B cell (primary cell): Measurements from ENCODE around the gene SLC24A4. TPM values are rescaled to one million over a fixed set of nuclear protein-coding genes. Genes with fewer than 3 reads are reported as not detected.

Experiments
- ATAC-seq: fragments of 200-7000 bp; cut with Tn5 transposase; one replicate; pipeline ENCODE4 v1.10.0; 2021; ENCODE audit warnings: low read depth, mild to moderate bottlenecking, moderate number of reproducible peaks, moderate library complexity
- CTCF ChIA-PET: fragments of 350-600 bp; sonication (Branson Sonifier 250); formaldehyde crosslinking; loops from one replicate; lab custom pipeline; 2021; ENCODE audit warnings: antibody characterized with exemption, inconsistent platforms; lab: Charles Lee
- POLR2A ChIA-PET: fragments of 350-600 bp; sonication (Branson Sonifier 250); formaldehyde crosslinking; loops from one replicate; lab custom pipeline; 2021; ENCODE audit warnings: antibody characterized with exemption; lab: Charles Lee
- DNase-seq: peaks from one replicate; pipeline ENCODE4 v3.0.0; 2013
- H2AFZ ChIP-seq: 2 replicates; pipeline ENCODE4 v1.6.1; 2012; ENCODE audit warnings: mild to moderate bottlenecking, low read depth, low read length; ENCODE audit not compliant: insufficient read depth, poor library complexity, severe bottlenecking
- H3K27ac ChIP-seq, 2 donors: 1 replicate in 1 of 2; 2 replicates in 1 of 2; pipeline ENCODE4 v1.5.1; 2012 to 2013; ENCODE audit warnings: low read length in 2 of 2, mild to moderate bottlenecking in 2 of 2, moderate library complexity in 1 of 2
- H3K27me3 ChIP-seq, 4 experiments: fragments of 200-600 bp in 1 of 4; sonication (generic) in 1 of 4; replicated peaks in 1 of 4; 1 replicate in 2 of 4; 2 replicates in 2 of 4; pipeline versions ENCODE4 v1.6.1 to v1.7.0; 2013 to 2016; ENCODE audit warnings: low read length in 3 of 4, mild to moderate bottlenecking in 2 of 4, mixed read lengths in 1 of 4, moderate library complexity in 1 of 4; ENCODE audit not compliant: insufficient read depth in 4 of 4, control insufficient read depth in 3 of 4; ENCODE audit errors: control extremely low read depth in 1 of 4
- H3K36me3 ChIP-seq, 2 experiments: replicated peaks in 1 of 2; 1 replicate in 1 of 2; 2 replicates in 1 of 2; pipeline versions ENCODE4 v1.6.1 to v1.7.1; 2013; ENCODE audit warnings: low read length in 1 of 2; ENCODE audit not compliant: insufficient read depth in 2 of 2, control insufficient read depth in 1 of 2; ENCODE audit errors: control extremely low read depth in 1 of 2, extremely low read depth in 1 of 2
- H3K4me1 ChIP-seq, 2 donors: fragments of 200-600 bp in 1 of 2; sonication (generic) in 1 of 2; 1 replicate in 1 of 2; 2 replicates in 1 of 2; pipeline versions ENCODE4 v1.5.1 to v1.6.1; 2013 to 2017; ENCODE audit warnings: low read length in 2 of 2; ENCODE audit not compliant: control insufficient read depth in 2 of 2, insufficient read depth in 2 of 2
- H3K4me2 ChIP-seq: replicated peaks from 2 replicates; pipeline ENCODE3; 2012; ENCODE audit warnings: mild to moderate bottlenecking, low read depth, low read length; ENCODE audit not compliant: poor library complexity, severe bottlenecking
- H3K4me3 ChIP-seq, 5 experiments: fragments of 200-600 bp in 1 of 5; sonication (generic) in 1 of 5; 1 replicate in 3 of 5; 2 replicates in 2 of 5; pipeline versions ENCODE4 v1.5.1 to v1.7.0; 2011 to 2016; ENCODE audit warnings: low read length in 4 of 5, mild to moderate bottlenecking in 4 of 5, low read depth in 2 of 5, control low read depth in 1 of 5, moderate library complexity in 1 of 5; ENCODE audit not compliant: insufficient read depth in 1 of 5; ENCODE audit errors: control extremely low read depth in 1 of 5, extremely low read depth in 1 of 5
- H3K79me2 ChIP-seq: fragments of 200-600 bp; sonication (generic); one replicate; pipeline ENCODE4 v1.6.0; 2016; ENCODE audit warnings: low read length; ENCODE audit not compliant: control insufficient read depth, insufficient read depth
- H3K9ac ChIP-seq: fragments of 200-600 bp; sonication (generic); 2 replicates; pipeline ENCODE4 v1.6.1; 2017; ENCODE audit warnings: mild to moderate bottlenecking, low read length, moderate library complexity
- H3K9me3 ChIP-seq, 3 donors: one replicate each; pipeline versions ENCODE4 v1.6.1 to v1.7.1; 2013; ENCODE audit warnings: low read length in 2 of 3; ENCODE audit not compliant: control insufficient read depth in 2 of 3, insufficient read depth in 1 of 3; ENCODE audit errors: control extremely low read depth in 1 of 3
- H4K20me1 ChIP-seq: 2 replicates; pipeline ENCODE4 v1.6.0; 2012; ENCODE audit warnings: mild to moderate bottlenecking, low read length; ENCODE audit not compliant: insufficient read depth, control insufficient read depth, poor library complexity, severe bottlenecking
- H3K27ac Mint-ChIP-seq: one replicate; pipeline ENCODE4 v1.8.0; 2021; ENCODE audit warnings: mixed read lengths
- H3K27me3 Mint-ChIP-seq: one replicate; pipeline ENCODE4 v1.8.0; 2021; ENCODE audit warnings: mixed read lengths
- H3K4me1 Mint-ChIP-seq: one replicate; pipeline ENCODE4 v1.8.0; 2021; ENCODE audit warnings: mixed read lengths
- H3K4me3 Mint-ChIP-seq: one replicate; pipeline ENCODE4 v1.8.0; 2021; ENCODE audit warnings: mixed read lengths
- H3K9me3 Mint-ChIP-seq: one replicate; pipeline ENCODE4 v1.8.0; 2022; ENCODE audit warnings: mixed read lengths; ENCODE audit not compliant: insufficient read depth
- EZH2 ChIP-seq: IDR thresholded peaks from 2 replicates; pipeline ENCODE4 v1.6.1; 2012; ENCODE audit warnings: borderline replicate concordance, low read depth, mild to moderate bottlenecking, moderate library complexity, low read length; ENCODE audit not compliant: insufficient read depth, poor library complexity, severe bottlenecking
- WGBS: methylation state at CpG from one replicate; pipeline ENCODE4 v1.1.5; 2013; ENCODE audit warnings: missing lambda C conversion rate; ENCODE audit not compliant: insufficient coverage; 5-methylcytosine and 5-hydroxymethylcytosine counted together
- intact Hi-C: fragments of 100-400 bp; cut with micrococcal nuclease; formaldehyde crosslinking; loops from one replicate; pipeline ENCODE4 v1.10.0; 2022
- polyA plus RNA-seq: library from polyadenylated mRNA; depleted of rRNA; stranded (reverse); fragments of >200 nt; gene quantifications from 2 replicates; pipeline ENCODE4 v1.2.3, GENCODE V29; 2012
- total RNA-seq, 2 donors: library from RNA; stranded (reverse); fragments of 120-200 nt in 1 of 2; gene quantifications; 1 replicate in 1 of 2; 2 replicates in 1 of 2; pipeline versions ENCODE4 v1.2.3 to v1.2.4, GENCODE V29; 2013 to 2022
- TF ChIP-seq, protein P1 (sequence below): fragments of 200-600 bp; IDR thresholded peaks from one replicate; pipeline ENCODE4 v1.8.0; 2022; ENCODE audit warnings: antibody characterized with exemption, mild to moderate bottlenecking

SLC24A4 gene
- total and polyA plus RNA-seq, 2 donors (not counting 1 experiment from before 2014, with no cell fraction given) = 0.19 TPM; not detected in 1

DNA sequence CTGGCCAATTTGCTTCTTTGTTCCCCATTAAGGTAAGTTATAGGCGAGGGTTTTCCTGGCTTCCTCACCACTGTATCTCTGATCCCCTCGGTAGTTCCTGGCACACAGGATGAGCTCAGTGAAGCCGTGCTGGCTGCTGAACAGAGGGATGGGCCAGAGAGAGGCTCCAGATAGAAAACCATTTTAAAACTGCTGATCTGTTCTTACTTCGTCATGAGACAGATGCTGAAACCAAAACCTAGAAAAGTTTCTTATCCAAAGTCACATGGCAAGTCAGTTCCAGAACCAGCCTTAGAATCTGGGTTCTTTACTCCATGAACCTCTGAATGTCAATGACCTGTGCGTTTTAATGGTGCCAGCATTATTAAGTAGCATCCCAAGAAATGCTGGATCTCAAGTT lies 114.3 kb downstream of the SLC24A4 start:
- Mint-ChIP-seq H3K27me3 (peaks cover 26% of the 10 kb centered on the region), H3K4me3 (no peak overlapping the region), H3K4me1 (peaks cover 34% of the 10 kb centered on the region), H3K27ac (no peak overlapping the region), H3K9me3 (peaks cover 7% of the 10 kb centered on the region)
- POLR2A ChIA-PET = no interaction called here
- TF ChIP-seq, protein P1, sequence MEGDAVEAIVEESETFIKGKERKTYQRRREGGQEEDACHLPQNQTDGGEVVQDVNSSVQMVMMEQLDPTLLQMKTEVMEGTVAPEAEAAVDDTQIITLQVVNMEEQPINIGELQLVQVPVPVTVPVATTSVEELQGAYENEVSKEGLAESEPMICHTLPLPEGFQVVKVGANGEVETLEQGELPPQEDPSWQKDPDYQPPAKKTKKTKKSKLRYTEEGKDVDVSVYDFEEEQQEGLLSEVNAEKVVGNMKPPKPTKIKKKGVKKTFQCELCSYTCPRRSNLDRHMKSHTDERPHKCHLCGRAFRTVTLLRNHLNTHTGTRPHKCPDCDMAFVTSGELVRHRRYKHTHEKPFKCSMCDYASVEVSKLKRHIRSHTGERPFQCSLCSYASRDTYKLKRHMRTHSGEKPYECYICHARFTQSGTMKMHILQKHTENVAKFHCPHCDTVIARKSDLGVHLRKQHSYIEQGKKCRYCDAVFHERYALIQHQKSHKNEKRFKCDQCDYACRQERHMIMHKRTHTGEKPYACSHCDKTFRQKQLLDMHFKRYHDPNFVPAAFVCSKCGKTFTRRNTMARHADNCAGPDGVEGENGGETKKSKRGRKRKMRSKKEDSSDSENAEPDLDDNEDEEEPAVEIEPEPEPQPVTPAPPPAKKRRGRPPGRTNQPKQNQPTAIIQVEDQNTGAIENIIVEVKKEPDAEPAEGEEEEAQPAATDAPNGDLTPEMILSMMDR = no peak
- no peak for TF ChIP-seq EZH2
- Histone ChIP-seq H3K36me3 (no peaks in the 10 kb centered on the region), H3K27ac (no peak overlapping the region), H3K79me2 (no peaks in the 10 kb centered on the region), H3K4me2 (no peak overlapping the region), H3K4me1 (peaks cover 19 to 35% of the 10 kb centered on the region in 2 donors), H2AFZ (no peak overlapping the region), H4K20me1 (no peaks in the 10 kb centered on the region), H3K9me3 (peaks cover 0 to 13% (median 0%) of the 10 kb centered on the region in 3 donors), H3K9ac (no peak overlapping the region), H3K4me3 (no peak overlapping the region), H3K27me3 (peaks cover 0 to 7% (median 0%) of the 10 kb centered on the region in 4 experiments)
- DNase-seq (no peak), ATAC-seq (no peak)
- WGBS = 85% methylated on average over 4 of the region's 5 CpGs
- intact Hi-C loops = no loop called here
- CTCF ChIA-PET = no interaction called here

DNA sequence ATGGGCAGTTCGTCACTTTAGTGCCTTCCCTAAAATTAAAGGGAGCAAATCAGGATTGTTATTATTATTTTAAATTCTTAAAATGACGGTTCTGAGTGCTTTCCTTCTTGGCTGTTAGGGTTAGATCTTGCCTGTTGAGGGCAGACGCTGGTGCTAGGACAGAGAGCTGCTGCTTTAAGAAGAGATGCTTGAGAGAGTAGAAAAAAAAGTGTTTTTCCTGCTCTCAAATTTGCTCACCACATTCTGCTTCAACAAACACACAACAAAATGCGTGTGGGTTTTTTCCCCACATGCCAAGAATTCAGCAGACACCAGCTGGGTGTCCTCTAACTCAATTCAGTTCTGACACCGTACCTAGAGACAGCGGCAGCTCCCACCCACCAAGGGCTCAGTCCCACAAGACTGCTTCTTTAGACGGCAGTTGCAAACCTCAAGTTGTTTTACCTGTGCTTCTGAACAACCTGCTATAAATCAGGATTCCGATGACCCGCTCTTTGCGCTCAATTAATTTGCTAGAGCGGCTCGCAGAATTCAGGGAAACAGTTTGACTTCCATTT lies 114.8 kb downstream of the SLC24A4 start:
- Mint-ChIP-seq H3K4me3 (no peak overlapping the region), H3K4me1 (peaks cover 39% of the 10 kb centered on the region), H3K27me3 (peaks cover 21% of the 10 kb centered on the region), H3K9me3 (peaks cover 7% of the 10 kb centered on the region), H3K27ac (no peak overlapping the region)
- no peak overlapping the region for H3K9ac ChIP-seq
- intact Hi-C loops = no loop called here
- H2AFZ ChIP-seq = no peak overlapping the region
- no peaks in the 10 kb centered on the region for H3K79me2 ChIP-seq
- CTCF ChIA-PET = no interaction called here
- POLR2A ChIA-PET = no interaction called here
- DNase-seq (no peak), ATAC-seq (peak; percentile 34)
- no peak overlapping the region for H3K27ac ChIP-seq
- no peak overlapping the region for H3K4me3 ChIP-seq
- H3K36me3 ChIP-seq = no peaks in the 10 kb centered on the region
- H3K4me1 ChIP-seq = peaks cover 24 to 40% of the 10 kb centered on the region in 2 donors
- 36% methylated on average over 4 of the region's 12 CpGs for WGBS
- no peak for TF ChIP-seq EZH2
- TF ChIP-seq, protein P1 = no peak
- no peak overlapping the region for H3K4me2 ChIP-seq
- peaks cover 0 to 13% (median 0%) of the 10 kb centered on the region in 3 donors for H3K9me3 ChIP-seq
- H3K27me3 ChIP-seq = peaks cover 0 to 7% (median 0%) of the 10 kb centered on the region in 4 experiments
- no peaks in the 10 kb centered on the region for H4K20me1 ChIP-seq
